H1 (cell line): Measurements from ENCODE around the gene CACNA2D3.

Experiments used
- CTBP2 ChIP-seq: IDR thresholded peaks from 2 replicates; pipeline ENCODE4 v1.7.0; 2011; ENCODE audit warnings: borderline replicate concordance, mild to moderate bottlenecking, moderate library complexity, mixed read lengths, low read length; ENCODE audit not compliant: insufficient read depth, insufficient read length
- CTCF ChIP-seq, 3 experiments: IDR thresholded peaks; 1 replicate in 2 of 3; 2 replicates in 1 of 3; pipeline versions ENCODE4 v1.5.1 to v1.6.1; 2011; ENCODE audit warnings: low read length in 3 of 3, mild to moderate bottlenecking in 3 of 3, inconsistent platforms in 2 of 3, low read depth in 1 of 3, moderate library complexity in 1 of 3; ENCODE audit not compliant: insufficient read depth in 1 of 3; ENCODE audit errors: control extremely low read depth in 1 of 3
- TAF1 ChIP-seq: IDR thresholded peaks from 2 replicates; pipeline ENCODE4 v1.6.1; 2011; ENCODE audit warnings: mild to moderate bottlenecking, low read depth, low read length

- no peak for TF ChIP-seq CTBP2
- no peak for TF ChIP-seq CTCF (IDR thresholded peaks at IDR 0.05; ENCODE audit: control extremely low read depth in 1 of 3, insufficient read depth in 1 of 3, low read depth in 1 of 3, low read length in 3 of 3)
- TF ChIP-seq TAF1: no peak
Measured at GRCh38 chr3:55061720-55062034, 939.3 kb downstream of the CACNA2D3 start.
